ENCODE measurements around the gene COMMD10. TPM values are rescaled to one million over a fixed set of nuclear protein-coding genes. Genes with fewer than 3 reads are reported as not detected.

The COMMD10 gene
- total and polyA plus RNA-seq, 2 of the 8 experiments (the other 6 are each of a cell fraction or from before 2014, with no cell fraction given), result 16.5 to 43.4 TPM

DNA sequence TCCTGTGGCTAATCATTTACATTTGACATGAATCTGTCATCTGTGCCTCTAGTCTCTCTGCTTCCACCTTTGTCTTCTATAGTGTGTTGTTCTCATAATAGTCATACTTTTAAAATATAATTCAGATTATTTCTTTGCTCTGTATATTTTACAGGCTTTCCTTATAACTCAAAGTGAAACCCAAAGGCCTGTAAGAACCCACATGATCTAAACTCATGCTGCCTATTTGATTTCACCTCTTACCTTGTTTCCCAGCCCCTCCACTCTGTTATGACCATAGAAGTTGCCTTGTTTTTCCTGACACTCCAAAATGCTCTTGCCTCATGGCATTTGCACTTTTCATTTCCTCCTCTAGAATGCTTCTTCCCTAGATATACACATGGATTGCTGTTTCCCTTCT is 74.2 kb downstream of the COMMD10 start:
- H3K9me3 ChIP-seq (ENCODE audit: insufficient read depth in 2 of 2, low read depth in 1 of 2, low read length in 1 of 2), result no peaks in the 10 kb centered on the region
- H2AK5ac ChIP-seq (ENCODE audit: low read depth, low read length), result no peak overlapping the region
- no peak overlapping the region for H2BK12ac ChIP-seq (ENCODE audit: low read depth, low read length)
- no peak overlapping the region for H3K18ac ChIP-seq (ENCODE audit: extremely low read depth, low read length)
- no peak overlapping the region for H4K5ac ChIP-seq (ENCODE audit: insufficient read length, low read depth, low read length)
- H3K4me1 ChIP-seq (replicated peaks in 1 of 4; ENCODE audit: control insufficient read depth in 3 of 4, insufficient read depth in 4 of 4, low read length in 3 of 4), result no peaks in the 10 kb centered on the region
- H3K9ac ChIP-seq (replicated peaks in 1 of 4; ENCODE audit: extremely low read depth in 1 of 4, low read depth in 3 of 4, low read length in 3 of 4), result no peak overlapping the region
- H3K4me3 ChIP-seq (ENCODE audit: extremely low read depth in 1 of 4, insufficient read depth in 2 of 4, low read depth in 3 of 4, low read length in 4 of 4), result peak overlapping the region in 1 of 4 experiments; percentile 49; a peak in 1 of 8 replicates
- H2BK20ac ChIP-seq (ENCODE audit: low read length), result no peak overlapping the region
- no peak overlapping the region for H3K4me2 ChIP-seq (ENCODE audit: insufficient read depth in 1 of 2, low read depth in 2 of 2, low read length in 2 of 2)
- no peaks in the 10 kb centered on the region for H3K23me2 ChIP-seq (ENCODE audit: low read depth, low read length)
- DNase-seq (ENCODE audit: low read depth in 1 of 2, low spot score in 2 of 2), result no peak
- no peak overlapping the region for H4K8ac ChIP-seq (ENCODE audit: extremely low read depth, insufficient read depth, low read length)
- ChIA-PET POLR2A (ENCODE audit: partially characterized antibody) (no interaction called here), CTCF (ENCODE audit: partially characterized antibody) (no interaction called here)
- H4K91ac ChIP-seq (replicated peaks; ENCODE audit: insufficient read length, low read length), result no peak overlapping the region
- no peak overlapping the region for H2BK120ac ChIP-seq (replicated peaks; ENCODE audit: low read depth, low read length)
- H3K27me3 ChIP-seq (replicated peaks in 1 of 4; ENCODE audit: control insufficient read depth in 3 of 4, extremely low read depth in 1 of 4, insufficient read depth in 3 of 4, low read length in 3 of 4), result no peaks in the 10 kb centered on the region
- TF ChIP-seq NRF1 (IDR thresholded peaks at IDR 0.05; ENCODE audit: low read depth, low read length) (no peak), KDM4A (IDR thresholded peaks at IDR 0.05; ENCODE audit: low read depth, low read length, severe bottlenecking) (no peak)
- H2BK15ac ChIP-seq (ENCODE audit: low read length), result no peak overlapping the region
- no peak for FAIRE-seq
- H3K27ac ChIP-seq (ENCODE audit: low read depth, low read length), result no peak overlapping the region
- no peak overlapping the region for H3K23ac ChIP-seq (ENCODE audit: insufficient read length)
- no peaks in the 10 kb centered on the region for H3K36me3 ChIP-seq (ENCODE audit: control insufficient read depth in 2 of 4, insufficient read depth in 4 of 4, low read length in 3 of 4)
- H3K79me1 ChIP-seq (ENCODE audit: low read depth, low read length), result no peaks in the 10 kb centered on the region
- no peak overlapping the region for H3K56ac ChIP-seq (replicated peaks; ENCODE audit: insufficient read length, low read depth, low read length)
- no peak overlapping the region for H3K14ac ChIP-seq (ENCODE audit: insufficient read length)
- H3K4ac ChIP-seq (replicated peaks; ENCODE audit: insufficient read length, low read depth, low read length), result no peak overlapping the region
- no peaks in the 10 kb centered on the region for H4K20me1 ChIP-seq (replicated peaks in 1 of 2; ENCODE audit: control insufficient read depth in 1 of 2, insufficient read depth in 2 of 2, low read length in 2 of 2)
- no peak overlapping the region for H2AFZ ChIP-seq (ENCODE audit: low read length)
- H2BK5ac ChIP-seq (ENCODE audit: low read depth, low read length), result no peak overlapping the region
- no peaks in the 10 kb centered on the region for H3K79me2 ChIP-seq (ENCODE audit: control insufficient read depth in 1 of 2, insufficient read depth in 2 of 2, low read length in 2 of 2)

Measured in H1 (cell line).